ENCODE results near the gene C6orf132. TPM values are rescaled to one million over a fixed set of nuclear protein-coding genes. Genes with fewer than 3 reads are reported as not detected.

The C6orf132 gene
- total and polyA plus RNA-seq, 2 of the 4 experiments (the other 2 are of a cell fraction) = 0.72 to 1.7 TPM

GRCh38 chr6:42086046-42087035 is 56.1 kb downstream of the C6orf132 start:
- intact Hi-C loops (cut with micrococcal nuclease) (no loop called here), dilution Hi-C loops (cut with HindIII; ENCODE audit: low sequenced_read_pairs, unreplicated experiment) (no loop called here), in situ Hi-C loops (cut with MboI; ENCODE audit: low sequenced_read_pairs) (loop anchor here (25.0 kb wide), 1 partner anchor 801 kb away; the partner anchor contains the start of gene RPL7L1)
- no peak overlapping the region for H2BK20ac ChIP-seq (ENCODE audit: low read depth, low read length)
- H3K27ac ChIP-seq (ENCODE audit: insufficient read depth, low read length) = no peak overlapping the region
- H4K5ac ChIP-seq (ENCODE audit: low read depth, low read length) = no peak overlapping the region
- no peak overlapping the region for H3K56ac ChIP-seq (ENCODE audit: extremely low read depth, insufficient read depth, low read length)
- DNase-seq (no peak), ATAC-seq (ENCODE audit: low read depth) (no peak)
- H2BK15ac ChIP-seq (ENCODE audit: low read depth, low read length) = no peak overlapping the region; the same call in 2 of the 3 replicates
- H2AK5ac ChIP-seq (ENCODE audit: low read depth, low read length) = no peak overlapping the region; the same call in 1 of the 2 replicates
- POLR2A ChIA-PET (ENCODE audit: unreplicated experiment) = no interaction called here
- H3K4me2 ChIP-seq (ENCODE audit: low read depth, low read length) = no peak overlapping the region
- H2BK5ac ChIP-seq (ENCODE audit: low read depth, low read length, poor library complexity, severe bottlenecking) = no peak overlapping the region
- H4K8ac ChIP-seq (ENCODE audit: low read depth in 2 of 2, low read length in 2 of 2) = no peak overlapping the region
- no peak overlapping the region for H3K14ac ChIP-seq (replicated peaks; ENCODE audit: low read depth, low read length)
- peaks cover 3% of the 10 kb centered on the region for H3K9me1 ChIP-seq (ENCODE audit: insufficient read depth, low read length)
- 0 out of 2 replicates have a peak overlapping the region, but pooled peaks have one; percentile 2 for H3K4ac ChIP-seq (ENCODE audit: low read depth, low read length)
- no peak overlapping the region for H3K18ac ChIP-seq (ENCODE audit: low read depth, low read length)
- H3K9me3 ChIP-seq (ENCODE audit: control insufficient read depth, insufficient read depth, low read length) = no peaks in the 10 kb centered on the region
- no peak overlapping the region for H2AFZ ChIP-seq (replicated peaks; ENCODE audit: low read length, poor library complexity)
- CTCF ChIA-PET = interaction anchor here (0.6 kb wide), 2 partner anchors 15 to 60 kb away, joined by 3 read pairs; no protein-coding TSS in a partner anchor
- no peak overlapping the region for H3K4me3 ChIP-seq (ENCODE audit: insufficient read depth, low read depth, low read length)
- no TSS peak for BruUV-seq (replicated peaks)
- 88% methylated on average over 4 of the region's 22 CpGs; no CpG with 5 or more reads in 1 of the 2 experiments for WGBS, 2 experiments (ENCODE audit: extremely low coverage in 2 of 2, insufficient read length in 1 of 2)
- H3K23ac ChIP-seq (ENCODE audit: low read depth, low read length) = peak overlapping the region; percentile 14; the same call in 1 of the 2 replicates
- no peaks in the 10 kb centered on the region for H4K20me1 ChIP-seq (ENCODE audit: insufficient read depth, low read length)
- H2BK120ac ChIP-seq (ENCODE audit: low read depth, low read length) = no peak overlapping the region
- no peak overlapping the region for H2AK9ac ChIP-seq (replicated peaks; ENCODE audit: low read depth, low read length, poor library complexity)
- no peaks in the 10 kb centered on the region; the same call in 1 of the 2 replicates for H3K36me3 ChIP-seq (ENCODE audit: control insufficient read depth, insufficient read depth, low read length)
- H3K4me1 ChIP-seq (ENCODE audit: control insufficient read depth, insufficient read depth, low read length) = no peaks in the 10 kb centered on the region
- H3K79me1 ChIP-seq (ENCODE audit: low read depth in 1 of 2, low read length in 2 of 2) = no peaks in the 10 kb centered on the region
- no peak overlapping the region for H3K9ac ChIP-seq (ENCODE audit: low read depth, low read length)
- no peak overlapping the region for H4K91ac ChIP-seq (ENCODE audit: insufficient read depth, low read depth, low read length)
- no peaks in the 10 kb centered on the region for H3K27me3 ChIP-seq (ENCODE audit: control insufficient read depth, insufficient read depth, low read length)
- 0 out of 2 replicates have a peak, but pooled peaks have one; percentile 9 for TF ChIP-seq RAD21 (IDR thresholded peaks at IDR 0.05; ENCODE audit: low read length)
- no peak for TF ChIP-seq CHD1 (IDR thresholded peaks at IDR 0.05; ENCODE audit: low read depth, low read length)
- TF ChIP-seq POLR2A (IDR thresholded peaks at IDR 0.05; ENCODE audit: low read depth, low read length) = no peak
- TF ChIP-seq MXI1 (IDR thresholded peaks at IDR 0.05; ENCODE audit: borderline replicate concordance, low read depth, low read length) = no peak
- TF ChIP-seq RCOR1 (IDR thresholded peaks at IDR 0.05; ENCODE audit: insufficient replicate concordance, low read length) = no peak
- 0 out of 2 replicates have a peak, but pooled peaks have one; percentile 14 for TF ChIP-seq SMC3 (IDR thresholded peaks at IDR 0.05; ENCODE audit: low read depth, low read length)
- no peak for TF ChIP-seq BHLHE40 (IDR thresholded peaks at IDR 0.05; ENCODE audit: low read depth, low read length)
- no peak for TF ChIP-seq RFX5 (IDR thresholded peaks at IDR 0.05; ENCODE audit: low read depth, low read length)
- no peak for TF ChIP-seq ELK1 (IDR thresholded peaks at IDR 0.05; ENCODE audit: borderline replicate concordance, low read depth, low read length)
- 0 out of 2 replicates have a peak, but pooled peaks have one; percentile 6 for TF ChIP-seq USF2 (IDR thresholded peaks at IDR 0.05; ENCODE audit: low read depth, low read length)
- no peak for TF ChIP-seq MAZ (IDR thresholded peaks at IDR 0.05; ENCODE audit: borderline replicate concordance, low read depth, low read length)
- TF ChIP-seq CEBPB (IDR thresholded peaks at IDR 0.05; ENCODE audit: low read depth, low read length) = no peak
- TF ChIP-seq NFE2L2 (IDR thresholded peaks at IDR 0.05; ENCODE audit: low read depth, low read length) = no peak
- TF ChIP-seq FOS (IDR thresholded peaks at IDR 0.05; ENCODE audit: low read depth, low read length) = no peak
- no peak for TF ChIP-seq MAFK (IDR thresholded peaks at IDR 0.05; ENCODE audit: low read depth, low read length)

Measured in IMR-90 (cell line).